GM18907 (cell line): ENCODE results near the gene SLC16A5.

Experiments used
- ATAC-seq: cut with Tn5 transposase; IDR thresholded peaks from one replicate; pipeline ENCODE4 v1.9.1; 2021; ENCODE audit warnings: mild to moderate bottlenecking, moderate library complexity; ENCODE audit not compliant: unreplicated experiment

Gene SLC16A5

DNA sequence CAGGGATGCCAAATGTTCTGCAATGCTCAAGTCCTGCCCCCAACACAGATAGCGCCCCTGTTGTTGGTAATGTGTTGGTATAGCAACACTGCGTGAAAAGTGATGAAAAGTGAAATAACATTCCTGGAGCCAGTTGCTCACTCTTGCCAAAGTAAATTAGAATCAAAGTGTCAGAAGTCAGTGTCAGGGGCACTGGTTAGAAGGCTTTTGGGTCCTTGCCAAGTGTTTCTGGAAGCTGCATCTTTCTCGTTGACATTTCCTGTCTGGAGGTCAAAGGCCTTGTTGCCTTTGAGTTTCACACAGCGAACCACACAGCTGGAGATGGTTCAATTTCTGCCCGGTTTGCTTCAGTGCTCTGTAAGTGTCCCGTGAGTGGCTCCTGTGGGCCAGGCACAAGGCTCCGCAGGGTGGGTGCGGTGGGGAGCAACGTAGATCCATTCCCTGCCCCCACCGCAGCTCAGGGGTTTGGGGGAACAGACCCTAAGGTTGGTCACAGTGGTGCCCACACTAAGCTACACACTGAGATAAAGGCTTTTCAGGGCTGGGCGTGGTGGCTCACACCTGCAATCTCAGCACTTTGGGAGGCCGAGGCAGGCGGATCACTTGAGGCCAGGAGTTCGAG lies 3.6 kb upstream of the SLC16A5 start:
- no peak for ATAC-seq

DNA sequence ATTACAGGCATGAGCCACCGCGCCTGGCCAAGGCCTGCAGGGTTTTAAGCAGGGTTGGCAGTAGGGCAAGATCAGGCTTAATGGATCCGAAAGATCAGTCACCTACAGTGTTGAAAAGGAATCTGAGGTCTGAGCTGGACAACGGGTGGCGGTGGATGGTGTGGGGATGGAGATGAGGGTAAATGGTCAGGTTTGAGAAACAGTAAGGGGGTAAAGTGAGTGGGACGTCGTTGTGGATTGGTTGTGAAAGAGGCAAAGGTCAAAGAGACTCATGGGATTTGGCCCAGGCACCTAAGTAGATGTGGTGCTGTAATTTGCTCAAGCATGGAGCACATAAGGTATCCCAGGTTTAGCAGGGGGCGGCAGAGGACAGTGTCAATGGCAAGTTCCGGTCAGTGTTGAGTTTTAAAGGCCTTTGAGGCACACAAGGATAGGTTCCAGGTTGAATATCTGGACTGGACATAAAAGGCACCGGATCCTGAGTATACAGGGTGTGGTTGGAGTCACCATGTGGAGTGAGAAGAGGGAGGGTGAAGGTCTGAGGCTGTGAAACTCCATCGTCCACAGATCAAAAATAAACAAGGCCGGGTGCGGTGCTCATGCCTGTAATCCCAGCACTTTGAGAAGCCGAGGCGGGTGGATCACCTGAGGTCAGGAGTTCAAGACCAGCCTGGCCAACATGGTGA lies 1.1 kb upstream of the SLC16A5 start:
- no peak for ATAC-seq

DNA sequence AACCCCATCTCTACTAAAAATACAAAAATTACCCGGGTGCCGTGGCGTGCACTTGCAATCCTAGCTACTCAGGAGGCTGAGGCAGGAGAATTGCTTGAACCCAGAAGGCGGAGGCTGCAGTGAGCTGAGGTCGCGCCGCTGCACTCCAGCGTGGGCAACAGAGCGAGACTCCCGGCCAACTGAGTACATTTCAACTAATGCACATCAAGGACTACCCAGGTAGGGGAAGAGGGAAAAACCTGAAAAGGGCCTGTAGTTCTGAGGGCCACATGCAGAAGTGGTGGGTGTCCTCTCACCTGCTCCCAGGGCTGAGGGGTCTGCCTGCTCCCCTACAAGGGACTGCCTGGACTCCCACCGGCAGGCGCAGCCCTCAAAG lies 584 bp upstream of the SLC16A5 start:
- no peak for ATAC-seq

DNA sequence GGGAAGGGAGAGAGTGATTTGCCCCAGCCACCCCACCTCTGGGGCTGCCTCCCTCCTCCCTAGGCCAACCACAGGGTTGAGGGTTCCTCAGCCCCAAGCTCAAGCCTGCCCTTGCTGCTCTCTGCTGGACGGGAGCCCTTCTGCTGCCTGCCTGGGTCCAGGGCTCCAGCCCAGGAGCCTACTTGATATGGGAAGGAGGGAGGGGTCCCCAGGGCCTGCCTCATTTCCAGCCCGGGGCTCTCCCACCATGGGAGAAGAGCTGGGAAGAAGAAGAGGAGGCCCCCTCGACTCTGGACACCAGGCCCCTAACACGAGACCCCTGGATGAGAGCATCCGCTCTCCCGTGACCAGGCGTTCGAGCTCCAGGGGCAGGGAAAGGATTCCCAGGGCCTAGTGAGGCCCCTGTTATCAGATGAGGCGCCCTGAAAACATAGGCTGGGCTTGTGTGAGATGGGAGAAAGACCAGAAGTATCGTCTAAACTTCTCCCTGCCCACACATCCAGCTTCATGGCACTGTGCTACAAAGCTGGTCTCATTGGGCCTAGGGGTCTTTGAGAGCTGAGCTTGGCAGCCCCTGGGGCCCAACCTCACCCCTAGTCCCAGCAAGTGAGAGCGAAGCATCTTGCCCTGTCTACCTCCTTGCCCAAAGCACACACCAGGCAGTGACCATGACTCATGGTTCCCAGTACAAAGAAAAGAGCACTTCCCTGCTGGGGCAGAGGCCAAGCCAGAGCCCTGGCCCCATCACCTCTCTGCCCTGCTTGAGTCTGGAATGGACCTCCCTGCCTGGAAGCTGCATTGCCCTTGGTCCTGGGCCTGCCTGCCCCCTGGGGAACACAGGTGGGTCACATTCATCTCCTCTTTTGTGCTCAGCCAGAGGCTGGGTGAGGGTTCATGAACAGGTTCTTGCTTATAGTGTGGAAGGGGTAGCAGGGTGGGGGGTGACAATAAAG lies 987 bp downstream of the SLC16A5 start:
- ATAC-seq = no peak

DNA sequence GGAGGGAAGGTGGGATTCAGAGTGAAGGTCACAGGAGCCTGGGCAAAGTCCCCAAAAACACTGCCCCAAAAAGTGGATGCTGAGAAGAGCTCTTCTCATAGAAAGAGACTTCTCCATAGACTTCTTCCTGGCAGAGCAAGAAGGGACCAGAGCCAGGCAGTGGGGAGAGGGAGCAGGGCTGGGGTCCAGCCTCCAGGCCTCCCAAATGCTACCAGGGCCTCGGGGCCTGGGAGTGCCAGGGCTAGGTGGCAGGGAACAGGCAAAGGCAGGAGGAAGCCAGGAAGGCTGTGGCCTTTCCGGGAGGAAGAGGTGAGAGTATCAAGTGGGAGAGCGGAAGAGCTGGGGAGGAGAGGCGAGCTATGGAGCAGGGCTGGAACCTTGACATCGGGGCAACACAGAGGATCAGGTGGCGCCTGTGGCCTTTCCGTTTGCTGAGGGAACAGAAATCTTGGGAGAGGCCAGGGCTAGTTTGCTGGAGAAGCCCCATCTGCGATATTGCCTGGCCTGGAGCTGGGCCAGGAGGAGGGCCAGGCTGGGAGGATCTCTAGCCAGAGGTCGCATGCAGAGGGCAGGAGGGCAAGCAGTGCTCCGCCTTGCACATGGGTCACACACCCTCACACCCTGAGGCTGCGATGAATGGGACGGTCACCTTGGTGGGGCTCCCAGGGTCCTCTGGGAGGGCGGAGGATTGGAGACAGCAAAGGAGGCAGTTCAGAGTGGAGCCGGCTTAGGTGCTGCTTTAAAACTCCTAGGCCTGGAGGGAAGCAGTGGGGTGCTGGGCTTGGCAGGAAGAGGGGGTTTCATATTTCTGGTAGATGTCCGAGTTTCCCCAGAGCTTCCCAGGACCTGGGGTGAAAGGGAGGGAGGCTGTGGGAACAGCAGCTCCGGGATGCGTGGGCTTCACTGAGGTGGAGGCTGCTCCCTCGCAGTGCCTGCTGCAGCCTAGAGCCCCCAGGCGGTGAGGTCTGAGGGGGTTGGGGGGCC lies 3.4 kb downstream of the SLC16A5 start:
- ATAC-seq = no peak

DNA sequence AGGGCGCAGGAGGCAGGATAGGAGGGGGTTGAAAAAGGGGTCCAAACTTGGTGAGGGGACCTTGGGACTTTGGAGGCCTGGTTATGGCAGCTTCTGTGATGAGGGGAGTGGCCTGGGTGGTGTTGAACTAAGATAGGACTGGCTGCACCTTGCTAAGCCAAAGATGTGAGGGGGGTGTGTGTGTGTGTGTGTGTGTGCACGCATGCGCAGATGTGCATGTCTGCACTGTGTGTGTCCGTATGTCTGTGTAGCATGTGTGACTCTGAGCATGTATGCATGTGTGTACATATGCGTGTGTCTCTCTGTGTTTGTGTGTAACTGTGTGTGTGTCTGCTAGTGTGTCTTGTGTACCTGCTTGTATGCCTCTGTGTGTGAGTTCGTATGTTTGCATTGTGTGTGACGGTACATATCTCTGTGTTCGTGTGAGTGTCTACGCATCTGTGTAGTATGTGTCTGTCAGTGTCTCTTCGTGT lies 4.1 kb downstream of the SLC16A5 start:
- no peak for ATAC-seq

DNA sequence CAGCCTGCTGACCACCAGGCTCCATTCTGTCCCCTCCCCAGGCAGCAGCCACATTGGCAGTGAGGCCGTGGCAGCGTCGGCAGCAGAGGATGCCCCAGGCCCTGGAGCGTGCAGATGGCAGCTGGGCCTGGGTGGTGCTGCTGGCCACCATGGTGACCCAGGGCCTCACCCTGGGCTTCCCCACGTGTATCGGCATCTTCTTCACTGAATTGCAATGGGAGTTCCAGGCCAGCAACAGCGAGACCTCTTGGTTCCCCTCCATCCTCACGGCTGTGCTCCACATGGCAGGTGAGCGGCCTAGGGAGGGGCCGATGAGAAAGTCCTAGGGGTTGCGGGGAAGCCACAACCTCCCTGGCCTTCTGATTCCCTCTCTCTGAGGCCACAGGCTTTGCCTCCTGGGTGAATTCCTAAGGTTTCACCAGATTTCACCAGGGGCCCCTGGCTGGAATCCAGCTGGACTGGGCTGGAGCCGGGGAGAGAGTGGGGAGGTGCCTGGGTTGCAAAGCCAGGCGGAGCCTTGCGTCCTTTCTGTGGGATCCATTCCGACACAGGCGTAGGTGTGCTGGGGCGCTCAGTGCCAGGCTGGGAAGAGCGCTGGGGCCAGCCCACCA lies 5.9 kb downstream of the SLC16A5 start:
- no peak for ATAC-seq

DNA sequence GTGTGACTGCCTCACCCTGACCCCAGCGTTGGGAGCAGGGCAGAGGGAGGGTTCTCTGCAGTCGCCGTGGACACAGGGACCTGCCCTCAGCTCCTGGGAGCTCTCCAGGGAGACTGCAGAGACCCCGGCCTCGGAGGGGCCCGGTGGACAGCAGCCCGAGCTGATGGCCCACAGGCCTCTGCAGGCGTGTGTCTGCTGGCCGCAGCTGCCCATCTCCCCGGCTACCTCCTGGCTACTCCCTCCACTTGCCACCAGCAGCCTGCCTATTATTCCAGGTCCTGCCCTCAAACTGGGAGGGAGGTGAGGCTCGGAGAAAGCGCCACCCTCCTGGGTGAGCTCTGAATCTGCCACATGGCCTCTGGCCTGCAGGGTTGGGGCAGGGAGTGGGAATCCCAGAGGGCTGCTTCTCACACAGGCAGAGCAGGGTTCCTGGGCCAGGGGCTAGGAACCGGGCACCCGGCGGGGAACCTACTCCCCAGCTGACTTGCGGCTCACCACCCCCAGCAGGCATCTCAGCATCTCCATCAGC lies 7.2 kb downstream of the SLC16A5 start:
- no peak for ATAC-seq

DNA sequence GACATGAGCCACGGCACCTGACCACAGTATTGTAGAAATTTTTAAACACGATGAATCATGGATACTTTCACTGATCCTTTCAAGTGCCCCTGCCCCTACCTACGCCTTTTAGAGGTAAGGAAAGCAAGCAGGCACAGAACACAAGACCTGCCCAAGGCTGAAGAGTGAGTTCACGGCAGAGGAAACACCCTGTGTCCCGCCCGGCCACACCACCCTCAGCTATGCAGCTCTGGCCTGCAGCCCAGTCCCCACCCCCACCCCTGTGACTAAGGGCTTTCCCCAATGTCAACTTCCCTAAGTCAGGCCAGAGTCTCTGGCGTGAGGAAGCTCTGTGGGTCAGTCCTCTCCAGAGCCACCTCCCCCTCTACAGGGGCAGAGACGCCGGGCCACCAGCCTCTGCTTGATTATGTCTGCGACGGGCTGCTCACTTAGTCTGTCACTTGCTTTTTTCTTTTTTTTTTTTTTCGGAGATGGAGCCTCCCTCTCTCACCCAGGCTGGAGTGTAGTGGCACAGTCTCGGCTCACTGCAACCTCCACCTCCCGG lies 8.4 kb downstream of the SLC16A5 start:
- no peak for ATAC-seq

DNA sequence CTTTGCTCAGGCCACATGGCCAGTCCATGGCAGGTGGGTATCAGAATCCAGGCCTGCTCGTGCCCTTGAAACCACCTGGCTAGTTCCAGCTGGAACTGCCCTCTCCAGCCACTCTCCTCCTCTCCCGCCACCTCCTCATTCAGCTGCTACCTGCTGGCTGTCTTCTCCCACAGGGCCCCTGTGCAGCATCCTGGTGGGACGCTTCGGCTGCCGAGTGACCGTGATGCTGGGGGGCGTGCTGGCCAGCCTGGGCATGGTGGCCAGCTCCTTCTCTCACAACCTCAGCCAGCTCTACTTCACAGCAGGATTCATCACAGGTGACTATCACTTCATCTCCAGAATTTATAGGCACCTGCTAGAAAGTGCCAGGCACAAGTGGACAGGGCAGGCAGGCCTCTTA lies 10.1 kb downstream of the SLC16A5 start:
- no peak for ATAC-seq

DNA sequence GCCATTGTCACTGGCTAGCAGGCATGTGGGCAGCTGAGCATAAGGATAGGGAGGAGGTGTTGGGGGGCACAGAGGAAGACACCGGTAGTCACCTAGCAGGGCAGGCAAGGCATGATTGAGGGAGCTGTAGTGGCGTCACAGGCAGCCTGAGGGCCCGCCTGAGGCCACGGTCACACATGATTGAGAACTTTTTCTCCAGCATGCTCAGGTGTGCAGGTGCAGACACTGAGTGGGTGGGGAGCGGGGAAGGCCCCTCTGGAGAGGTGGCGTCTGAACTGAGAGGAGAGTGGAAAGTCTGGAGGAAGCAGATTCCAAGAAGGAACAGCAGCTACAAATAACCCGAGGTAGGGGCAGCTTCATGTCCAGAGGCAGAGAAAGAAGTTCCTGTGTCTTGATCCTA lies 11.1 kb downstream of the SLC16A5 start:
- no peak for ATAC-seq

DNA sequence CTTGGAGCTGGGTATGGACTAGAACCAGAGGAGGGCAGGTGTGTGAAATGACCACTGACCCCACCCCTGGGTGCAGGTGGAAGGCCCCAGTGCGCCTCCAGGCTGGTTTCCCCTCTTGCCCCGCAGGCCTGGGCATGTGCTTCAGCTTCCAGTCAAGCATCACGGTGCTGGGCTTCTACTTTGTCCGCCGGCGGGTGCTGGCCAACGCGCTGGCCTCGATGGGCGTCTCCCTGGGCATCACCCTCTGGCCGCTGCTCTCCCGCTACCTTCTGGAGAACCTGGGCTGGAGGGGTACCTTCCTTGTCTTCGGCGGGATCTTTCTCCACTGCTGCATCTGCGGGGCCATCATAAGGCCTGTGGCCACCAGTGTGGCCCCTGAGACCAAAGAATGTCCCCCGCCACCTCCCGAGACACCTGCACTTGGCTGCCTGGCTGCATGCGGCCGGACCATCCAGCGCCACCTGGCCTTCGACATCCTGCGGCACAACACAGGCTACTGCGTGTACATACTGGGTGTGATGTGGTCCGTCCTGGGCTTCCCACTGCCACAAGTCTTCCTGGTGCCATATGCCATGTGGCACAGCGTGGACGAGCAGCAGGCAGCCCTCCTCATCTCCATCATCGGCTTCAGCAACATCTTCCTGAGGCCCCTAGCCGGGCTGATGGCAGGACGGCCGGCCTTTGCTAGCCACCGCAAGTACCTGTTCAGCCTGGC lies 12.3 kb downstream of the SLC16A5 start:
- no peak for ATAC-seq

DNA sequence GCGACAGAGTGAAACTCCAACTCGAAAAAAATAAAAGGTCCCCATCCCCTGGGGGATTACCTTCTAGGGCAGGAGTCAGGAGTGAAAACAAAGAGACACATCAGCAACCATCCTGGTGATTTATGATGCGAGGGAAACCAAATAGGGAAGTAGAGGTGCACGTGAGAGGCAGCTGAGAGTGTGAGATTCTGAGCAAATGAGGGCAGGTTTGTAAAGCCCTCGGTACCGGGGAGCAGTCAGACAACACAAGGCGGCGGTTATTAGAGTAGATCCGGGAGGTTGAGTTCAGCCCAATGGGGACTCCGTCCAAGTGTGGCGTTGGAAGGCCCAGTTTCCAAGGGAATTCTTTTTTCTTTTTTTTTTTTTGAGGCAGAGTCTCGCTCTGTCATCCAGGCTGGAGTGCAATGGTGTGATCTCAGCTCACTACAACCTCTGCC lies 14.6 kb downstream of the SLC16A5 start:
- ATAC-seq = no peak

DNA sequence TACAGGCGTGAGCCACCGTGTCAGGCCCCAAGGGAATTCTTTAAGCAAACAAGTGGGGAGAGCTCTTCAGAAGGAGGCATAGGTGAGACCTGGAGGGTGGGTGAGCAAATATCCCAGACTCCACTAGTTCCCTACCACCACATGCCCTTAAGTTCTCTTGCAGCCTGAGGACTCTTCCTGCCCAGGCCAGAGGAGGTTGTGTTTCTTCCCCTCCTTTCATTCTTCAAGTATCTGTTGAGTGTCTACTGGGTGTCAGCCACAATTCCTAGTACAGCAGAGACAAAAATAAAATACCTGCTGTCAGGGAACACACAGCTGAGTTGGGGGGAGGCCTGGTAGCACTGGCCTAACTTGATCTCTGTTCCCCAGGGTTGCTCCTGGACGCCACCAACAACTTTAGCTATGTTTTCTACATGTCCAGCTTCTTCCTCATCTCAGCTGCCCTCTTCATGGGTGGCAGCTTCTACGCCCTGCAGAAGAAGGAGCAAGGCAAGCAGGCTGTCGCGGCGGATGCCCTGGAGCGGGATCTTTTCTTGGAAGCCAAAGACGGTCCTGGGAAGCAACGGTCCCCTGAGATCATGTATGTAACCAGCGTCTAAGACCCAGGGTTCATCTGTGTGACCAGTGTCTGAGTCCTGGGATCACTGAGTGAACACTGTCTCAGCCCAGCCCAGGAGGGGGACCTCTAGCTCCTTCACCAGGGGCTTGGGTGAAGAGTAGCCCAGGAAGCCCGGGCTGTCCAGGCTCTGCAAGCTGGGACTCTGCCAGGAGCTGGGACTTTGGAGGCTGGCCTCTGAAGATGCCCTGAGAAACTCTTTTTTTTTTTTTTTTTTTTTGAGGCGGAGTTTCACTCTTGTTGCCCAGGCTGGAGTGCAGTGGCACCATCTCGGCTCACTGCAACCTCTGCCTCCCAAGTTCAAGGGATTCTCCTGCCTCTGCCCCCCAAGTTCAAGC lies 16.1 kb downstream of the SLC16A5 start:
- no peak for ATAC-seq

DNA sequence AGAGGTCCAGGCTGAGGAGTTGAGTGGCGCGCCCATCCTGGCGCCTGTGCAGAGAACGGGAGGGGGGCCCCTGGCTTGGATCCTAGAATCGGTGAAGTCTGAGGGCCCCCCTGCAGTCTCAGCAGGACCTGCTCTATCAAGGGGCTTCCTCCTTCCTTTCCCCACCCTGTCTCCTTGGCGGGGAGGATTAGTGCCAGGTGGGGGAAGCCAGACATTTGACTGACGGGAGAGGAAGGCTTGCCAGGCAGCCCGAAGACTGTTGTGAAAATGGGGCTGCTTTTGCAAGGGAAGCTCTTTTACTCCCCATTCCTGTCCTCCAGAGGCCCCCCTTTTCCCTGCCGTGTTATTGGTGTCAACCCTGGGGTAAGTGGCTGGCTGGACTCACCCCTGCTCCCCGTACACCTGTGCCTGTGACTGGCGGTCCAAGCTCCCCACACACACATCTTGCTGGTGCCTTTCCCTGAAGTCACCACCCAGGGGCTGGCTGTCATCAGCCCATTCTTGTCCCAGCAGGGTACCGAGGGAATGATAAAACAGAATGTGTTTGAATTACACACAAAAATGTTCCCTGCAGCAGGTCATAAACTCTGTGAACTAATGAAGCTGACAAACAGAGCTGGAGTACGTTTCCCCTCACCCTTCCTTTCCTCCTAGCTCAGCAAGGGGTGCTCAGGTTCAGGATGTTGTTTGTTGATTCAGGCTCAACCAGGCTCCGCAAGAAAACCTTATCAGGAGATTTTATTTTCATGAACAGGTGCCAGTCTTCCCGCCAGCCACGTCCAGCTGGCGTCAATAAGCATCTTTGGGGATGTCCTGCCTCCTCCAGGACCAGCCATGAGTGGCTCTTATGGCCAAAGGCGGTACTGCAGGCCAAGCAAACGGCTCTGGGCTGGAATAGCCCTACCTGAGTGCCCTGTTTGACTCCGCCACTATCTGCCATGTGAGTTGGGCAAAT lies 17.6 kb downstream of the SLC16A5 start:
- no peak for ATAC-seq

DNA sequence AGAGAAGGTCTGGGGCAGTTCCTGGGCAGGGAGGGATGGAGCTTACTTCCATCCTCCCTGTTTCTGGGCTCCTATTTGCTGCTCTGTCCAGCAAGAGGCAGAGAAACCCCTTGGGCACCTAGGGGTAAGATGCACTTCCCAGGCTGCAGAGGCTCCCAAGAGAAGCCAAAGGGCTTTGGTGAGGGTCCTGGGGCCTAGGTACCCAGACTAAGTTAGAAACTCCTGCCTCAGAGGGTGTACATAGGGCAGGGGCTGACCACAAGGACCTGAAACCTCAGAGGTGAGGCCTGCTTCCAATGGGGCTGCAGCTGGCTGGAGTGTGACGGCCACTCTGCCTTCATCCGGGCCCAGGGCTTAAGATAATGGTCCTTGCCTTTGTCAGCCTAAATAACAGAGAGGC lies 20.4 kb downstream of the SLC16A5 start:
- no peak for ATAC-seq

DNA sequence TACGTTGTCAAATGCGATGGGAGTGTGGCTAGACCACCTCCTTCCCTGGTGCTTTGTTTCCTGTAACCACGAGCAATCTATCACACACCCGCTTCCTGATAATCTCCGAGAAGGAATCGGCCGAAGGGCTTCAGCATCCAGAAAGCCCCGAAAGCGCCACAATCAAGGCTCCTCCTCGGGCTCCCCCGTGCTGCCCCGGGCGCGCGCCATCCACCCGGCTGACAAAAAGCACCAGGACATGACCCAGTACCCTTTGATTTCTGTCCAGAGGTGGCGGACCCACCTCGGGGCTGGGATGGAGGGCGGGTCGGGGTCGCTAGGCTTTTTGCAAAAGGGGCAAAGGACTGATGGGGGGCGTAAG lies 21.3 kb downstream of the SLC16A5 start:
- ATAC-seq = no peak
